Stimulated activated CD4-positive, alpha-beta T cell treated with anti-CD3 and anti-CD28 coated beads, Interleukin-1b, Interleukin-23, amount 100 ng/mL, for 24 hours (primary cell): ENCODE measurements around the gene PPP1R13B.
"Not testable (repeated sequence)": the region's sequence is repeated elsewhere in the genome, so short reads cannot be mapped to it uniquely, and the experiment has no call there.

Source experiments
- DNase-seq, 4 experiments: peaks; one replicate each; pipeline ENCODE4 v3.0.0-alpha.2; 2020; ENCODE audit warnings: low read depth in 4 of 4, low spot score in 1 of 4

PPP1R13B gene

GRCh38 chr14:103847451-103848174 lies at the start of gene PPP1R13B:
PPP1R13B (minus strand) TSS chr14:103847575; CDS start chr14:103847307, 268 bp downstream.
- peak; percentile 84 to 94 (median 92) for DNase-seq

GRCh38 chr14:103896578-103896977 lies 49.2 kb upstream of the PPP1R13B start:
- DNase-seq: no peak

- no peak for DNase-seq
Observed at GRCh38 chr14:103894723-103895059, 47.3 kb upstream of the PPP1R13B start.

- no peak for DNase-seq
Observed at GRCh38 chr14:103894034-103894722, 46.8 kb upstream of the PPP1R13B start.

- DNase-seq: no peak
Observed at GRCh38 chr14:103892247-103892646, 44.9 kb upstream of the PPP1R13B start.

- DNase-seq: no peak
Observed at GRCh38 chr14:103891667-103892215, 44.4 kb upstream of the PPP1R13B start.

GRCh38 chr14:103890821-103891666 lies 43.7 kb upstream of the PPP1R13B start:
- DNase-seq: no peak

- DNase-seq: no peak
Observed at GRCh38 chr14:103890052-103890371, 42.6 kb upstream of the PPP1R13B start.

- DNase-seq: no peak
Observed at GRCh38 chr14:103889313-103890051, 42.1 kb upstream of the PPP1R13B start.

GRCh38 chr14:103889002-103889312 lies 41.6 kb upstream of the PPP1R13B start:
- DNase-seq: not testable (repeated sequence)

GRCh38 chr14:103887557-103888115 lies 40.3 kb upstream of the PPP1R13B start:
- DNase-seq: no peak

GRCh38 chr14:103887170-103887501 lies 39.8 kb upstream of the PPP1R13B start:
- DNase-seq: no peak

GRCh38 chr14:103886304-103887169 lies 39.2 kb upstream of the PPP1R13B start:
- no peak for DNase-seq

- DNase-seq: no peak
Observed at GRCh38 chr14:103885509-103885932, 38.1 kb upstream of the PPP1R13B start.

GRCh38 chr14:103884854-103885253 lies 37.5 kb upstream of the PPP1R13B start:
- no peak for DNase-seq

- DNase-seq: no peak
Observed at GRCh38 chr14:103883263-103883523, 35.8 kb upstream of the PPP1R13B start.

GRCh38 chr14:103882503-103883262 lies 35.3 kb upstream of the PPP1R13B start:
- DNase-seq: no peak

GRCh38 chr14:103881268-103882201 lies 34.2 kb upstream of the PPP1R13B start:
- no peak for DNase-seq
